Suprapubic skin (tissue), 4 donors: Measurements from ENCODE around the gene LINS1.

Experiments
- POLR2A ChIP-seq, 2 donors: fragments of 450-650 bp; IDR thresholded peaks; one replicate each; pipeline ENCODE4 v1.6.1; 2017; ENCODE audit warnings: antibody characterized with exemption in 2 of 2, mild to moderate bottlenecking in 2 of 2, moderate library complexity in 2 of 2
- POLR2AphosphoS5 ChIP-seq, 3 donors: sonication (generic); formaldehyde crosslinking; IDR thresholded peaks; one replicate each; pipeline ENCODE4 v1.6.1; 2017; ENCODE audit warnings: antibody characterized with exemption in 3 of 3

DNA sequence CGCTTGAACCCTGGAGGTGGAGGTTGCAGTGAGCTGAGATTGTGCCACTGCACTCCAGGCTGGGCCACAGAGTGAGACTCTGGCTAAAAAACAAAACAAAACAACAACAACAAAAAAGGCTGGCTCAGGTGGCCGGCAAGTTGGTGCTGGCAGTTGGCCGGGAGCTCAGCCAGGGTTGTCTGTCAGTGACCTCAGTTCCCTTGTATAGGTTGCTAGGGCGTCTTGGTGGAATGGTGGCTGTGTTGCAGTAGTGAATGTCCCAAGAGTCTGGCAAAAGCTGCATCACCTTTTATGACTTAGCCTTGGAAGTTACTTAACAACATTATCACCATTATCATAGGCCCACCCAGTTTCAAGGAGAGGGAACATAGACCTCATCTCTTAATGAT lies 41.0 kb upstream of the LINS1 start:
- no peak for TF ChIP-seq POLR2A (IDR thresholded peaks at IDR 0.05)
- TF ChIP-seq POLR2AphosphoS5 (IDR thresholded peaks at IDR 0.05) = no peak
